NCI-H128 (cell line): ENCODE measurements around the gene YIPF4.
"Not testable (repeated sequence)": the region's sequence is repeated elsewhere in the genome, so short reads cannot be mapped to it uniquely, and the experiment has no call there.

Experiments used
- DNase-seq: peaks from one replicate; lab custom pipeline; 2025; ENCODE audit not compliant: unreplicated experiment; lab: John Stamatoyannopoulos, UW

Gene YIPF4

DNA sequence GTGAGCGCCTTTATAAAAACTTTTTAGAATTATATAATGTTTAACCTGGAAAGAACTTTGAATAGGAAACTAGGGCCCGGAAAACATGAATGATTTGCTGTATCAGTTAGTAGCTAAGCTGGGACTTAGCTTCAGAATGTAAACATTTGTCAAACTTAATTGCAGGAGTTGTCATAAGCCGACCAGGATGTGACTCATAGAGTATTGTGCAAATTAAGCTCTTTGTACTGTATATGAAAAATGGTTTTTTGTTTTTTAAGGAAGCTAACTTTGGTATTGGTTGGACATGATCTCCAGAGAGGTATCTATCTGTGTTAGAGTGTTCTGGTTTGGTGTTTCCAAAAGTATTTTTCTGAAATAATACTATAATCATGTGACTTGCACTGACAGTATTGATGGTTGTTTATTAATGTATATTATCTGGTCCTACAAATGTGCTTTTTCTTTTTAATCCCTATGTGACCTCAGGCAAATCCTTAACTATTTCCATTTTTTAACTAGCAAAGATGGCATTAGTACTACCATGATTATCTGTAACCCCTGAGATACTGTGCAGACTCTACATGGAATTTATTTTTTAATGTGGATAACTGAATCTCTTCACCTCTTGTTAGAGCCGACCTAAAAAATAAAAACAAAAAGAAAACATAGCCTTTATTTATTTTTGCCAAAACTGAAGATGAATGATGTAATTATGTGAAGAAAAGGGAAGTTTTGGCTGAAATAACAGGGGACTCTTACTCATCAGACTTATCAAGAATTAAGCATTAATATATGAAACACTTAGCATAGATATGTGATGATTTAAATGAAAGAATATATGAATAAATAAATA is 11.7 kb downstream of the YIPF4 start:
- no peak for DNase-seq

DNA sequence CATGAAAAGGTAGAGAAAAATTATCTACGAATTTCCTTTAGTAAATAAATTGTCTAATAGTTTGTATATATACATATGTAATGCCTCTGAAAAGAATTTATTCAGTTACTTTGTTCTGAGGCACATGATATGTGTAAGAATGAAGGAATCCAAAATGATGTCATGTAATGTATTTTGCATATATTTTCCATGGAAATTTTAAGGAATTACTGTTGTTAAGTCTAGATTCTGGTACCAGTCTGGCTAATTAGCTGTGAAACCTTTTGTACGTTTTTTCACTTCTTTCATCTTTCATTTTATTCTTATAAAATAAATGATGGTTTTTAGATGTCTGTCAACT is 12.3 kb downstream of the YIPF4 start:
- DNase-seq: no peak

DNA sequence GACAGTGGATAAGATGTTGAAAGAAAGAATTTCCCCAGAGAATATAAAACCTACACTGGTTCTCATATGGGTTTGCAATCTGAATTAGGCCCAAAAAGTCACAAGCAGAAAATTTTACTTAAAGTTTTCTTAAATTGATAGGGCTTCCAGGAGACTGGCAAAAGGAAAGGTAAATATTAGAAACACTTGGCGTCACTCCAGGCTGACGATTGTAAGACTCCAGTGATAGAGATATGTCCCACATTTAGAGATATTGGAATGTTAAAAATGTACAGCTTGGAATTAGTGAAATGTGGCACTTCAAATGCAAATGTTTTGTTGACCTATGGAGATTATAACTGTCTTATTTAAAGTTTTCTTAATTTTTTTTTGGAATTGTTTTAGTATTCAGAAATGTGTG is 14.0 kb downstream of the YIPF4 start:
- no peak for DNase-seq

DNA sequence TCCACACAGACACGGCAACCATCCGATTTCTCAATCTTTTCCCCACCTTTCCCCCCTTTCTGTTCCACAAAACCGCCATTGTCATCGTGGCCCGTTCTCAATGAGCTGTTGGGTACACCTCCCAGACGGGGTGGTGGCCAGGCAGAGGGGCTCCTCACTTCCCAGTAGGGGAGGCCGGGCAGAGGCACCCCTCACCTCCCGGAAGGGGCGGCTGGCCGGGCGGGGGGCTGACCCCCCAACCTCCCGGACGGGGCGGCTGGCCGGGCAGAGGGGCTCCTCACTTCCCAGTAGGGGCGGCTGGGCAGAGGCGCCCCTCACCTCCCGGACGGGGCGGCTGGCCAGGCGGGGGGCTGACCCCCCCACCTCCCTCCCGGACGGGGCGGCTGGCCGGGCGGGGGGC is 15.8 kb downstream of the YIPF4 start:
- DNase-seq: not testable (repeated sequence)

DNA sequence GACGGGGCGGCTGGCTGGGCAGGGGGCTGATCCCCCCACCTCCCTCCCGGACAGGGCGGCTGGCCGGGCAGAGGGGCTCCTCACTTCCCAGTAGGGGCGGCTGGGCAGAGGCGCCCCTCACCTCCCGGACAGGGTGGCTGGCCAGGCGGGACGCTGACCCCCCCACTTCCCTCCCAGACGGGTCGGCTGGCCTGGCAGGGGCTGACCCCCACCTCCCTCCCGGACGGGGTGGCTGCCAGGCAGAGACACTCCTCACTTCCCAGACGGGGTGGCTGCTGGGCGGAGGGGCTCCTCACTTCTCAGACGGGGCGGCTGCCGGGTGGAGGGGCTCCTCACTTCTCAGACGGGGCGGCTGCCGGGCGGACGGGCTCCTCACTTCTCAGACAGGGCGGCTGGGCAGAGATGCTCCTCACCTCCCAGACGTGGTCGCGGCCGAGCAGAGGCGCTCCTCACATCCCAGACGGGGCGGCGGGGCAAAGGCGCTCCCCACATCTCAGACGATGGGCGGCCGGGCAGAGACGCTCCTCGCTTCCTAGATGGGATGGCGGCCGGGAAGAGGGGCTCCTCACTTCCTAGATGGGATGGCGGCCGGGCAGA is 16.4 kb downstream of the YIPF4 start:
- not testable (repeated sequence) for DNase-seq

DNA sequence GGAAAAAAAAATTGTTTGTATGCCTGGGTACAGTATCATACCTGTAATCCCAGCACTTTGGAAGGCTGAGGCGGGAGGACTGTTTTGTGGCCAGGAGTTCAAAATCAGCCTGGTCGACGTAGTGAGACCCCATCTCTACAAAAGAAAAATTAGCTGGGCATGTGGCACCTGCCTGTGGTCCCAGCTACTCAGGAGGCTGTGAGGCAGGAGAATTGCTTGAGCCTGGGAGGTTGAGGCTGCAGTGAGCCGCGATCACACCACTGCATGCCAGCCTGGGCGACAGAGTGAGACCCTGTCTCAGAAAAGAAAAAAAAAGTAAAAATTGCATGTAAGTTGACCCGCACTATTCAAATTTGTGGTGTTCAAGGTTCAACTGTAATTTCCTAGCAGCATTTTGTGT is 32.9 kb downstream of the YIPF4 start:
- DNase-seq: no peak

DNA sequence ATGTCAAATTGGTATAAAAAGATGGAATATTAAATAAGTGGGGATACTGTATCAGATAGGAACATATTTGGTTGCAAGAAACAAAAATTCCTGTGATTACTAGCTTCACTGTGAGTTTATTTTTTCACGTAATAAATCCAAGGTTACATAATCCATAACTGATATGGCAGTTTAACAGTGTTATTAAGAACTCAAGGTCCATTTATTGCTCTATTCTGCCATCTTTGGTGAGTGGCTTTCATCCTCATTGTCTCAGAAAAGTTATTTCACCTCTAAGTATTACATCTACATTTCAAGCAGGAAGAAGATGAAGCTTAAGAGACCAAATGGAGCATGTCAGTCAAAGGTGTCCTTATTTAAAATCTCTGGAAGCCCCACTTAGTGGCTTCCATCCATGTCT is 37.2 kb downstream of the YIPF4 start:
- no peak for DNase-seq

DNA sequence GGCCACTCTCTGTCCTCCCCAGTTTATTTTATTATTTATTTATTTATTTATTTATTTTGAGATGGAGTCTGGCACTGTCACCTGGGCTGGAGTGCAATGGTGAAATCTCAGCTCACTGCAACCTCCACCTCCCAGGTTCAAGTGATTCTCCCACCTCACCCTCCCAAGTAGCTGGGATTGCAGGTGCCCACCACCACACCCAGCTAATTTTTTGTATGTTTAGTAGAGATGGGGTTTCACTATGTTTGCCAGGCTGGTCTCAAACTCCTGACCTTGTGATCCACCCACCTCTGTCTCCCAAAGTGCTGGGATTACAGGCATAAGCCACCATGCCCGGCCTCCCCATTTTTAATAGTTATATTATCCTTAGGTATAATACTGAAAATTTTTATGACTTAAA is 51.0 kb downstream of the YIPF4 start:
- DNase-seq: not testable (repeated sequence)

DNA sequence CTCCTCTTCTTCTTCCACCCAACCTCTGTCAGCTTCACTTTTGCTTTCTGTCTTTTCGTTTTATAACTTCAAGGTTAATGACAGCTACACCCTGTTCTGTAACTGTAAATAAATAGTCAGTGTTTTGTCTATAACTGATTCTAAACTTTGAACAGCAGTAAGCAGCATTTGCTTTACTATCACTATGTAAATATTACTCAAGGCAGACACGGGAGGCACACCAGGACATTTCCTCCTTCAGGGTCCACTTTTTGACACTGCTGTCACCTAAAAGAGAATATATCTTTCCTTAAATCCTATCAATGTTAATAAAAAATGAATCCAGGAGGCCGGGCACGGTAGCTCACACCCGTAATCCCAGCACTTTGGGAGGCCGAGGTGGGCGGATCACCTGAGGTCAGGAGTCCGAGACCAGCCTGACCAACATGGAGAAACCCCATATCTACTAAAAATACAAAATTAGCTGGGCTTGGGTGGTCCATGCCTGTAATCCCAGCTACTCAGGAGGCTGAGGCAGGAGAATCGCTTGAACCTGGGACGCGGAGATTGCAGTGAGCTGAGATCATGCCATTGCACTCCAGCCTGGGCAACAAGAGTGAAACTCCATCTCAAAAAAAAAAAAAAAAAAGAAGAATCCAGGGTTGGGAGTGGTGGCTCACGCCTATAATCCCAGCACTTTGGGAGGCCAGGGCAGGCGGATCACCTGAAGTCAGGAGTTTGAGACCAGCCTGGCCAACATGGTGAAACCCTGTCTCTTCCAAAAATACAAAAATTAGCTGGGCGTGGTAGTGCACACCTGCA is 51.7 kb downstream of the YIPF4 start:
- not testable (repeated sequence) for DNase-seq

DNA sequence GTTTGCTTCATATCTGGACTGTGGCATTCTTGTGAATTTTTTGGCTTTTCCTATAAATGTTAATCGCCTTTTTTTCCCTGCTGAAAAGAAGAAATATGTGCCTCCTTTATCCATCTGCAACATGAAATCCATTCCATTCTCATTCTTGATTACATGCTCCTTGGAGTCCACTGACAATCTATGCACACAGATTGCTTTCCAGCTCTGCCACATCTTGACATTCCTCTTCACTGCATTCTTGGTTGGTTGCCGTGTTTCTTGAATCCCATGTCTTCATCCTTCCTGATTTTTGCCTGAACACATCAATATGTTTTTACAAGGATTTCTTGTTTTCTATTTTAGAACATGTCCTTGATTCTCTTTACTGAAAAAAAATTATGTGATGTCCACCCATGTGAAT is 52.4 kb downstream of the YIPF4 start:
- DNase-seq: no peak

DNA sequence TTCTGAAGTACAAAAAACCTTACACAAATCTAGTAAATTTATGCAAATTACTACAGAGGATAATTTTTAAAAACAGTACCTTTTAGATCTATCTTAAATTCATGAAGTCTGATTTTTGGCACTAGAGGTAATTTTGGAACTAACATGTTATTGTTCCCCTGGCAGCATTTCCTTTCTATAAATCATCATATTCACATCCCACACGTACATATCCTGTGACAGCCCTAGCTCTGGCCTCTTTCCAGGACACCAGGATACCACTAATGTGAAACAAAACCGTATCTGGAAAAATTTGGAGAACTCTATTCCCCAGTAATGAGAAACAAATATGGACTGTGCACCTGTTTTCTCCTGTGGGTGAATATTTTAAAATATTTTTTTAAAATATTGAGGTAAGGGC is 65.1 kb downstream of the YIPF4 start:
- no peak for DNase-seq

DNA sequence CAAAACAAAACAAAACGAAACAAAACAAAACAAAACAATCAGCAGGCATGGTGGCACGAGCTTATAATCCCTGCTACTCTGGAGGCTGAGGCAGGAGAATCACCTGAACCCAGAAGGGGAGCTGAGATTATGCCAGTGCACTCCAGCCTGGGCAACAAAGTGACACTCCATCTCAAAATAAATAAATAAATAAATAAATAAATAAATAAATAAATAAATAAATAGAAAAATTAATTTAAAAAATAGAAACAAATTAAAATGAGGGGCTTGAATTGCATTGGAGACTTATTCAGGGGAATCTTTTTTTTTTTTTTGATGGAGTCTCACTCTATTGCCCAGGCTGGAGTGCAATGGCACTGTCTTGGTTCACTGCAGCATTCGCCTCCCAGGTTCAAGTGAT is 73.1 kb downstream of the YIPF4 start:
- DNase-seq: not testable (repeated sequence)

DNA sequence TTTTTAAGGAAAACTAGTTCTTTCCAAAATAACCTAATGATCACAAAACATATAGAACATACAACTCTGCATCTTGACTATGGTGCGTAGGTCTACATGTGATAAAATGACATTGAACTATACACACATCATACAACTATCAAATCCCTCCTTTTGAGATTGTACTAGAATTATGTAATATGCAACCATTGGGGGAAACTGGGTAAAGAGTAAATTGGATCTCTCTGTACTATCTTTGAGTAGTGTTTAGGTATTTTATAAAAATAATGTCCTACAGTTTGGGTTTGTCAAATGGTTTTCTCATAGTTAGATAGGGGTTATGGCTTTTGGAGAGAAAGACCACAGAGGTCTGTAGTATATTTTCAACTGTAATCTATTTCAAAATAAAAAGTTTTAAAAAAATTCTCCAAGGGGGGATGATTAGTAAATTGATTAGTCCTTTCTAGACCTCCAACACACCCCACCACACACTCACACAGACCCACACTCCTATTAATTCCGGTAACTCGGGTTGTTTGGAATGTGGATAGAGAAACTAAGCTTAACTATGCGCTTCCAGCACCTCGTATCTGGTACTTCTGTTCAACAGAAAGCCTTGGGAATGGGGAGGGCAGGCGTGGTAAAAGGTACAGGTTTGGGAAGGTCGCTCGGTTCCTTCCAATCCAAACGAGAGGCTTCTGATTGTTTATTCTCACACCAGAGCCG is 78.4 kb downstream of the YIPF4 start:
- DNase-seq: no peak

DNA sequence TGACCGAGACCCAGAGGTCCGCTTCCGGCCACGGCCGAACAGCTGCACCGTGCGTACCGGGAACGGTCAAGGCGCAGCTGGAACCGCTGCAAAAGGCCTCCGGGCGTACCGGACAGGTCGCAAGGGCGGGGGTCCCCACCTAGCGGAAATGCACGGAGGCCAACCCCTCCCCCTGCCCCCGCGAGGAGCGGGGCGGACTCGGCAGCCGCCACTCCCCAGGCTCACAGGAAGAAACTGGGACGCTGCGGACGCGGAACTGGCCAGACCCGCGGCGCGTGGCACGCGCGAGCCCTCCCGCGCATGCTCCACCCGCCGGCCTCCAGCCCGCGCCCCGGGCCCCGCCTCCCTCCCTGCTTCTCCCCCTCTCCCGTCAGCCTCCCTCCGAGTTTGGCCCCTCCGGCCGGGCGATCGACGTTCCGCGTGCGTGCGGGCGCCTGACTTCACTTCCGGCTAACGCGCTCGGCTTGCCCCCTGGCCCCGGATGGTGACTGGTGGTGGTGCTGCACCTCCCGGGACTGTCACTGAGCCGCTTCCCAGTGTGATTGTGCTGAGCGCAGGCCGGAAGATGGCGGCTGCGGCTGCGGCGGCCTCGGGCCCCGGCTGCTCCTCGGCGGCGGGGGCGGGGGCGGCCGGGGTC is 79.1 kb downstream of the YIPF4 start, which contains the start of gene BIRC6:
Gene BIRC6 (plus strand): TSS at position 343 of the 637 bp plus-strand sequence. CDS start 139 bp downstream, at position 482.
- DNase-seq: peak; percentile 88

DNA sequence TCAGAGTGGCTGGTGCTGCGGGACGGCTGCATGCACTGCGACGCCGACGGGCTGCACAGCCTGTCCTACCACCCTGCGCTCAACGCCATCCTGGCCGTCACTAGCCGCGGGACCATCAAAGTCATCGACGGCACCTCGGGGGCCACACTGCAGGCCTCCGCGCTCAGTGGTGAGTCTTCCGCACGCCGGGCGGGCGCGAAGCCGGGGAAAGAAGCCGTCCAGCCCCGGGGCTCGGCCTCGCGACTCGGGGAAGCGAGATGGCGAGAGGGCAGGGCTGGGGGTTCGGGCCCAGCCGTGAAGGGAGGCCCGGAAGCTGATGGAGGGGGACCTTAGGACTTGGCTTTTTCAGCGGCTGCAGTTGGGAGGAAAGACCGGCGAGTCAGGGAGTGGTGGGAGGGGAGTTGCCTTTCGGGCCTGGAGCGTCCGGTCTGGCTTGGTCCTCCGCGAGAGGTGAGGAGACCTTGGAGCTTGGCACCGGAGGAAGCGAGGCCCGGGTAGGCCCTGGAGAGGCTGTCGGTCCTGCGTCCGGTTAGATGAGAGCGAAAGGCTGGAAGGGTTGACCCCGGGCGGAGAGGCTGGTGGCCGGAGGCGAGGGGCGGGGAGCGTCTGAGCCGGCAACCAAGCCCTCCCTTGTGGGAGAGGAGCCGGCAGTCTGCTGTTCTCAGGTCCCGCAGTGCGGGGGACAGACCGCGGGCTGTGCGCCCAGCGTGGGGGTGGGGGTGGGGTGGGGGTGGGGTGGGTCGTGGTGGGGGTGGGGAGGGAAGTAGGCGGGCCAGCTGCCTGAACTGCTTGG is 79.8 kb downstream of the YIPF4 start:
- no peak for DNase-seq

DNA sequence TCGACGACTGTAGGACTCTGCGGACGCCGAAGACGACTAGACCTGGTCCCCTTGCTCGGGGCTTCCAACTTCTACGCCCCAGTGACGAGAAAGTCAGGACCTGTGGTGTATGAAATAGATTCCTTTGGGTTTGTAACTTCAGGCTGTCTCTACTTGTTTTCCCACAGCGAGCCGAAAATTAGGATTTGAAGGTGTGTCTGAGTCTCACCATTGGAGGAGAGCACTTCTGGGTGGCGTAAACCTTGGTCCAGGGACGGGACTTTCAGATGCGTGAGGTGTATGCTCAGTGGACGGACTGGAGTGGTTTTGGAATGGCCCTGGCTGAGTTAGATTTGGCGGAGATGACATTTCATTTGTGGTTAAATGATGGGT is 80.4 kb downstream of the YIPF4 start:
- no peak for DNase-seq

DNA sequence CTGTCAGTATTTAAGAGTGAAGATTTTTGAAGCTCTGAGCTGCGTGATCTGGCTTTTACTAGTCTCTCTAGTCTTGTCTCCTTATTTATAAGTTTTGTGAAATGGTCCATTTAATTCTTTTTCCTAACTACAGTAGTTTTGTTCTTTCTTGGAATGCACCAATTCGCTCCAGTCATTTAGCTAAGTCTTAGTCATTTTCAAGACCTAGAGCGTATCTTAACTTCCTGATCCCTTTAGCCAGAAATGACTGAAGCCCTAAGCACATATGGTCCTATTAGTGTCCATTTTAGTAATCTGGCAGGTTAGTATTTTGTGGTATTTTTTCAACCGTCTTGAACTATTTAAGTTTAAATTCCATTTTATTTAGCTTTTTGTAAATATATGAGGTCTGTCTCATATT is 82.7 kb downstream of the YIPF4 start:
- DNase-seq: no peak

DNA sequence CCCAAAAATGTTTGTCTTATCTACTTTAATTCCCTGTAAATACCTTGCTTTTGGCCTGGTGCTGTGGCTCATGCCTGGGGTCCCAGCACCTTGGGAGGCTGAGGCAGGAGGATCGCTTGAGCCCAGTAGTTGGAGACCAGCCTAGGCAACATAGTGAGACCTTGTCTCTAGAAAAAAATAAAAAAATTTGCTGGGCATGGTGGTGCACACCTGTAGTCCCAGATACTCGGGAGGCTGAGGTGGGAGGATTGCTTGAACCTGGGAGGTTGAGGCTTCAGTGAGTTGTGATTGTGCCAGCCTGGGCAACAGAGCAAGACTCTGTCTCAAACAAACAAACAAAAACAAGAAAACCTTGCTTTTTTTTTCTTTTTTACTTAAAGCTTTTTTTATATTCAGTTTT is 85.3 kb downstream of the YIPF4 start:
- DNase-seq: not testable (repeated sequence)

DNA sequence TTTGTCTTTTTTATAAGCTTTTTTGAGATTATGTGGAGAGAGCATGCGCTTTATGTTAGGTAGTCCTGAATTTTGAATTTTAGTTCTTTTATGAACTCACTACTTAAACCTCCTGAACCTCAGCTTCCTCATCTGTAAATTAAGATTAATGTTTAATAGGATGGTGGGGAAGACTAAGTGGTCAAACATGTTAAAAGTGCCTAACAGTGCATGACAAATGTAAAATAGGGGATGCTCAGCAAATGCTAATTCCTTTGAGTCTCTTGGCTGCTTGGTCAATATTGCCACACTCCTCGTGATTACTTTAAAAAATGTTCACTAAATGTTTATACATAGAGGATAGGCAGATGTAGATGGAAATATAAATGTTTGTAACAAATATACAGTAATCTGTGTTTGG is 85.9 kb downstream of the YIPF4 start:
- no peak for DNase-seq

DNA sequence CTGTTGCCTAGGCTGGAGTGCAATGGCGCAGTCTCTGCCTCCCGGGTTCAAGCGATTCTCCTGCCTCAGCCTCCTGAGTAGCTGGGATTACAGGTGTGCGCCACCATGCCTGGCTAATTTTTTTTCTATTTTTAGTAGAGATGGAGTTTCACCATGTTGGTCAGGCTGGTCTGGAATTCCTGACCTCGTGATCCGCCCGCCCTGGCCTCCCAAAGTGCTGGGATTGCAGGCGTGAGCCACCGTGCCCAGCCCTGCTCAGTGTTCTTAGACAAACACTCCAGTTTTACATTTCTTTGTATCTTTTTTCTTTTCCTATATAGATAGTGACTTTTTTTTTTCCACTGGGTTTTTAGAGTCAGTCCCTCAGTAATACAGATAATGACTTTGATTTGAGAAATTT is 86.6 kb downstream of the YIPF4 start:
- not testable (repeated sequence) for DNase-seq
